MCF 10A (cell line): ENCODE data around the gene TET1. TPM values are rescaled to one million over a fixed set of nuclear protein-coding genes. Genes with fewer than 3 reads are reported as not detected.
"Not testable (repeated sequence)": the region's sequence is repeated elsewhere in the genome, so short reads cannot be mapped to it uniquely, and the experiment has no call there.

Source experiments
- BruUV-seq: library from RNA; stranded (reverse); fragments of 400-500 nt; replicated peaks from 2 replicates; lab custom pipeline; 2021; lab: Mats Ljungman, UMichigan
- CTCF ChIA-PET: fragments of 300-600 bp; sonication (Branson Sonifier 250); formaldehyde crosslinking; extraction: SDS; loops from one replicate; lab custom pipeline; 2021; ENCODE audit warnings: antibody characterized with exemption, inconsistent platforms; lab: Yijun Ruan, JAX
- POLR2A ChIA-PET: fragments of 300-600, 350-650 bp; sonication (Branson Sonifier 250); formaldehyde crosslinking; extraction: SDS; loops from one replicate; lab custom pipeline; 2020; ENCODE audit warnings: antibody characterized with exemption, inconsistent platforms; lab: Yijun Ruan, JAX
- DNase-seq: peaks from one replicate; pipeline ENCODE4 v3.0.0-alpha.2; 2018; ENCODE audit not compliant: unreplicated experiment
- H3K27ac Mint-ChIP-seq: one replicate; pipeline ENCODE4 v1.8.0; 2022; ENCODE audit warnings: mild to moderate bottlenecking, low read depth, mixed read lengths; ENCODE audit not compliant: unreplicated experiment
- H3K27me3 Mint-ChIP-seq: one replicate; pipeline ENCODE4 v1.8.0; 2022; ENCODE audit warnings: mixed read lengths; ENCODE audit not compliant: insufficient read depth, unreplicated experiment
- H3K36me3 Mint-ChIP-seq: one replicate; pipeline ENCODE4 v1.8.0; 2022; ENCODE audit warnings: mild to moderate bottlenecking, moderate library complexity, mixed read lengths; ENCODE audit not compliant: insufficient read depth, unreplicated experiment
- H3K4me1 Mint-ChIP-seq: one replicate; pipeline ENCODE4 v1.8.0; 2022; ENCODE audit warnings: mixed read lengths; ENCODE audit not compliant: insufficient read depth, unreplicated experiment
- H3K4me3 Mint-ChIP-seq: one replicate; pipeline ENCODE4 v1.8.0; 2022; ENCODE audit warnings: mild to moderate bottlenecking, moderate library complexity, mixed read lengths; ENCODE audit not compliant: unreplicated experiment
- H3K9me3 Mint-ChIP-seq: one replicate; pipeline ENCODE4 v1.8.0; 2022; ENCODE audit warnings: mixed read lengths; ENCODE audit not compliant: unreplicated experiment
- CTCF ChIP-seq: fragments of 200-600 bp; IDR thresholded peaks from one replicate; pipeline ENCODE4 v1.8.0; 2022; ENCODE audit warnings: antibody characterized with exemption, mild to moderate bottlenecking; ENCODE audit not compliant: unreplicated experiment
- intact Hi-C: fragments of 100-400 bp; cut with micrococcal nuclease; formaldehyde crosslinking; loops from 2 replicates; pipeline ENCODE4 v1.14.1; 2022
- total RNA-seq: library from RNA; stranded (reverse); gene quantifications from 2 replicates; pipeline ENCODE4 v1.2.3, GENCODE V29; 2022

TET1 gene
- total RNA-seq, 1 experiment from 2014 or later, result 0.05 TPM

- BruUV-seq, result no TSS peak
- H3K27ac Mint-ChIP-seq, result no peak overlapping the region
- CTCF ChIA-PET, result interaction anchor here (0.6 kb wide), 1 partner anchor 78 kb away, joined by 3 read pairs; no protein-coding TSS in a partner anchor
- H3K9me3 Mint-ChIP-seq, result no peaks in the 10 kb centered on the region
- POLR2A ChIA-PET, result interaction anchor here (0.7 to 1.0 kb wide), 2 partner anchors 21 to 630 kb away, joined by 3 read pairs; no protein-coding TSS in a partner anchor
- H3K36me3 Mint-ChIP-seq, result no peaks in the 10 kb centered on the region
- no peak overlapping the region for H3K4me3 Mint-ChIP-seq
- no peaks in the 10 kb centered on the region for H3K27me3 Mint-ChIP-seq
- DNase-seq, result no peak
- peaks cover 23% of the 10 kb centered on the region for H3K4me1 Mint-ChIP-seq
- intact Hi-C loops, result loop anchor here (5.0 kb wide), 1 partner anchor 50 kb away; no protein-coding TSS in a partner anchor
- TF ChIP-seq CTCF, result no peak
Measured at GRCh38 chr10:68602434-68602833, 42.3 kb downstream of the TET1 start.

GRCh38 chr10:68603766-68604165, 43.6 kb downstream of the TET1 start:
- no peak overlapping the region for H3K4me3 Mint-ChIP-seq
- no peaks in the 10 kb centered on the region for H3K27me3 Mint-ChIP-seq
- TF ChIP-seq CTCF, result no peak
- H3K27ac Mint-ChIP-seq, result no peak overlapping the region
- H3K4me1 Mint-ChIP-seq, result peaks cover 23% of the 10 kb centered on the region
- BruUV-seq, result no TSS peak
- no peak for DNase-seq
- H3K36me3 Mint-ChIP-seq, result no peaks in the 10 kb centered on the region
- intact Hi-C loops, result loop anchor here (5.0 kb wide), 1 partner anchor 51 kb away; no protein-coding TSS in a partner anchor
- POLR2A ChIA-PET, result interaction anchor here (0.8 kb wide), 1 partner anchor 77 kb away, joined by 4 read pairs; no protein-coding TSS in a partner anchor
- CTCF ChIA-PET, result interaction anchor here (0.6 kb wide), 1 partner anchor 47 kb away, joined by 3 read pairs; no protein-coding TSS in a partner anchor
- no peaks in the 10 kb centered on the region for H3K9me3 Mint-ChIP-seq

- no peaks in the 10 kb centered on the region for H3K9me3 Mint-ChIP-seq
- H3K36me3 Mint-ChIP-seq, result no peaks in the 10 kb centered on the region
- BruUV-seq, result no TSS peak
- peaks cover 19% of the 10 kb centered on the region for H3K4me1 Mint-ChIP-seq
- intact Hi-C loops, result loop anchor here (5.0 kb wide), 1 partner anchor 52 kb away; no protein-coding TSS in a partner anchor
- no peaks in the 10 kb centered on the region for H3K27me3 Mint-ChIP-seq
- no peak overlapping the region for H3K4me3 Mint-ChIP-seq
- no peak overlapping the region for H3K27ac Mint-ChIP-seq
- CTCF ChIA-PET, result no interaction called here
- DNase-seq, result no peak
- POLR2A ChIA-PET, result interaction anchor here (0.6 kb wide), 2 partner anchors 57 to 92 kb away, joined by 3 read pairs; no protein-coding TSS in a partner anchor
- no peak for TF ChIP-seq CTCF
Measured at GRCh38 chr10:68604441-68604840, 44.3 kb downstream of the TET1 start.

GRCh38 chr10:68606918-68607317, 46.8 kb downstream of the TET1 start:
- H3K4me3 Mint-ChIP-seq, result no peak overlapping the region
- intact Hi-C loops, result no loop called here
- DNase-seq, result no peak
- H3K36me3 Mint-ChIP-seq, result no peaks in the 10 kb centered on the region
- POLR2A ChIA-PET, result interaction anchor here (1.6 kb wide), 1 partner anchor 11 kb away, joined by 3 read pairs; no protein-coding TSS in a partner anchor
- no TSS peak for BruUV-seq
- H3K9me3 Mint-ChIP-seq, result no peaks in the 10 kb centered on the region
- TF ChIP-seq CTCF, result no peak
- no peaks in the 10 kb centered on the region for H3K27me3 Mint-ChIP-seq
- H3K27ac Mint-ChIP-seq, result no peak overlapping the region
- CTCF ChIA-PET, result no interaction called here
- H3K4me1 Mint-ChIP-seq, result no peaks in the 10 kb centered on the region

- H3K27ac Mint-ChIP-seq, POLR2A ChIA-PET, H3K9me3 Mint-ChIP-seq, DNase-seq, intact Hi-C loops, H3K4me3 Mint-ChIP-seq, H3K27me3 Mint-ChIP-seq, H3K36me3 Mint-ChIP-seq, BruUV-seq, H3K4me1 Mint-ChIP-seq: not testable (repeated sequence)
- CTCF ChIA-PET, result interaction anchor here (1.4 kb wide), 1 partner anchor 9 kb away, joined by 4 read pairs; no protein-coding TSS in a partner anchor
Measured at GRCh38 chr10:68610023-68610422, 49.9 kb downstream of the TET1 start.
